Measurements from ENCODE around the gene CNOT11. TPM values are rescaled to one million over a fixed set of nuclear protein-coding genes. Genes with fewer than 3 reads are reported as not detected.

CNOT11 gene
- total RNA-seq, 1 donor: 51.0 TPM

DNA sequence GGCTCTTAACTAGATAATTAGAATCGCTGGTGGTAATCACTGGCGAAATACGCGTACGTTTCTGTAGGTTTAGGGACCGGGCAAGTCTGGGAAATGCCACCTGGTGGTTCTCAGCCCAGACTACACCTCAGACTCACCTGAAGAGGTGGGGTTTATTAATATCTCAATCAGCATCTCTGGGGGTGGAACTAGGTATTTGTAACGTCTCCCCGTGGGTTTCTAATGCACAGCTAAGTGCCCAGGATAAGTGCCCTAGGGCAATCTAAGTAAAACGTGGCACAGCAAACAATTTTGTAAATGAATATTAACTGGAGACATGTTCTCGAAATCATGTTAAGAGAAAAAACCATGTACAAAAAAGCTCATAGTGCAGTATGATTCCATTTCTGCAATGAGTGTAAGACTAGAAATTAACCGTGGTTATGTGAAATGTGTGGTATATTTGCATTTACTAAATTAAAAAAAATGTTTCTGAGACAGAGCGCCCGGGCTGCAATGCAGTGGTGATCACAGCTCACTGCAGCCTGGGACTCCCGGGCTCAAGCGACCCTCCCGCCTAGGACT lies 760 bp upstream of the CNOT11 start:
- DNase-seq (ENCODE audit: low read depth): no peak
- no peak for TF ChIP-seq CTCF (IDR thresholded peaks at IDR 0.05; ENCODE audit: insufficient read depth, low read depth, low read length)
- H3K4me3 ChIP-seq (ENCODE audit: low read depth, low read length): peak overlapping the region; percentile 94

DNA sequence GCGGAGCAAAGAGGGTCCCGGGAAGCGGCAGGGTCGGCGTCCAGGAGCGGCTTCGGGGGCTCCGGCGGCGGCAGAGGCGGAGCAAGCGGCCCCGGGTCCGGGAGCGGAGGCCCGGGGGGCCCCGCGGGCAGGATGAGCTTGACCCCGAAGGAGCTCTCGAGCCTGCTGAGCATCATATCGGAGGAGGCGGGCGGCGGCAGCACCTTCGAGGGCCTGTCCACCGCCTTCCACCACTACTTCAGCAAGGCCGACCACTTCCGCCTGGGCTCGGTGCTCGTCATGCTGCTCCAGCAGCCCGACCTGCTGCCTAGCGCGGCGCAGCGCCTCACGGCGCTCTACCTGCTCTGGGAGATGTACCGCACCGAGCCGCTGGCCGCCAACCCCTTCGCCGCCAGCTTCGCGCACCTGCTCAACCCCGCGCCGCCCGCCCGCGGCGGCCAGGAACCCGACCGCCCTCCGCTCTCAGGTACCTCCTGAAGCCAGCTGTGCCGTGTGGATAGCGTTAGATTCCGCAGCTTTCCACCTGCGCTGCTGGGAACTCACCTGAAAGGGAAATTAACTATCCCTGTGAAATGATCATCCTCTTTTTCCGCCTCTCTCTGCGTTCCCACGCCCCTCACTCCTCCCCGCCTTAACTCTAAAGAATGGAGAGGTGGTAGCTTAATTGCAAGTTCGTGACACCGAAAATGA lies 472 bp downstream of the CNOT11 start:
- H3K4me3 ChIP-seq (ENCODE audit: low read depth, low read length): peak overlapping the region; percentile 94
- peak; percentile 73 for DNase-seq (ENCODE audit: low read depth)

DNA sequence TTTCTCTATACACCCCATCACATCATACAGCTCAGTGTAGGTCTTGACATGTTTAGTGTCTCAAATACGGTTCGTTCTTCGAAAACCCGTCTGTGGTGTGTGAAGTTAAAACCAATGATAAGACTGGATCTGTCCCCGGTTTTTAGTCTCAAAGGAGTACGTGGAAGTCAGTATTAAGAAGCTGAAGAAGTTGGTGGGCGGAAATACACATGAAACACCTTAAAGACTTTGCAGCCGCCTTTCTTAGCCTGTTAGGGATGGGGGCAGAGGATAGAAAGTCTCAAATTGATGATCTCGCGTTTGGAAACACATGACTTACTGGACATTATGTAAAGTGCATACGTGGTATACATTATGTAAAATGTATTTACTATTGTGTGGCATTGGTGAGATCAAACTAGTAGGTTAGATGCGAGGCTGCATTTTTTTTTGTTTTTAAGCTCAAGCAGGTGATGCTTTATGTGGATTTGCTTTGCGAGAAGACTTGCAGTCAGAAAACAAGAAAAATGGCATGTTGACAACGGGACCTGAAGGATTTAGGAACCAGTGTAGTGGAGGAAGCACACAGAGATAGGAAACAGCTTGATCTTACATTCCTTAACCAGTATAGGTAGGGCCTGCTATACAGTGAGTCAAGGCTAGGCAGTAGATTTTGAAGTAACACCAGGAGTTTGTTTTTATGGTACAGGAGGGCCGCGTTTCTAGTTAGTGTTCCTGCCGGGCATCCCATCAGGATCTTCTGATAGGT lies 1.2 kb downstream of the CNOT11 start:
- no peak for TF ChIP-seq CTCF (IDR thresholded peaks at IDR 0.05; ENCODE audit: insufficient read depth, low read depth, low read length)
- H3K4me3 ChIP-seq (ENCODE audit: low read depth, low read length): peak overlapping the region; percentile 94
- peak; percentile 23 for DNase-seq (ENCODE audit: low read depth)

More for the DNA sequence above, 472 bp downstream of the CNOT11 start:
- no peak for TF ChIP-seq CTCF (IDR thresholded peaks at IDR 0.05; ENCODE audit: insufficient read depth, low read depth, low read length)

GRCh38 chr2:101255501-101255900 lies 2.8 kb downstream of the CNOT11 start:
- peak; percentile 45 for DNase-seq (ENCODE audit: low read depth)
- no peak for TF ChIP-seq CTCF (IDR thresholded peaks at IDR 0.05; ENCODE audit: insufficient read depth, low read depth, low read length)
- no peak overlapping the region for H3K4me3 ChIP-seq (ENCODE audit: low read depth, low read length)

DNA sequence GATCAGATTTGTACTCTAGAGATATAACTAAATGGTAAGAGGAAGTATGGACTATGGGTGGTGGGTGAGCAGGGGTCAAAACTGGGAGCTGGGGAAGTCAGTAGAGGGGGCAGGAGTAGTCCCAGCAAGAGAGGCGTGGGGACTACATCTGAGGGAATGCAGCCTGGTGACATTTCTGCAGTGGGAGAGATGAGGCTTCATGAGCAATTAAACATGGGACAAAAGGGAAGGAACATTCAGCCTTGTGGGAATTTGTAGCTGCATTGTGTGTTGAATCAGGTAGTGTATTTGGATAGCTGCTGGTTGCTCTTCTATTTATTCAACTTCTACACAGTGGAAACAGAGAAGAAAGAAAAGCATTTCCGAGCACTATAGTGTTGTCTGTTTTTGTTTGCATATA lies 3.6 kb downstream of the CNOT11 start:
- DNase-seq (ENCODE audit: low read depth): no peak
- no peak for TF ChIP-seq CTCF (IDR thresholded peaks at IDR 0.05; ENCODE audit: insufficient read depth, low read depth, low read length)
- no peak overlapping the region for H3K4me3 ChIP-seq (ENCODE audit: low read depth, low read length)

GRCh38 chr2:101258804-101259203 lies 6.1 kb downstream of the CNOT11 start:
- no peak overlapping the region for H3K4me3 ChIP-seq (ENCODE audit: low read depth, low read length)
- TF ChIP-seq CTCF (IDR thresholded peaks at IDR 0.05; ENCODE audit: insufficient read depth, low read depth, low read length): no peak
- no peak for DNase-seq (ENCODE audit: low read depth)

Data from fibroblast of villous mesenchyme (primary cell).